Measurements from ENCODE around the gene TBC1D22A. TPM values are rescaled to one million over a fixed set of nuclear protein-coding genes. Genes with fewer than 3 reads are reported as not detected.

Gene TBC1D22A
- total RNA-seq, 2 experiments from 2014 or later: 37.4 TPM

GRCh38 chr22:47000256-47000655 is 237.8 kb downstream of the TBC1D22A start:
- ChIA-PET CTCF (no interaction called here), POLR2A (no interaction called here)

GRCh38 chr22:47000888-47001287 is 238.4 kb downstream of the TBC1D22A start:
- CTCF ChIA-PET: no interaction called here
- POLR2A ChIA-PET: no interaction called here

- POLR2A ChIA-PET: no interaction called here
- CTCF ChIA-PET: no interaction called here
These were observed 238.8 kb downstream of the TBC1D22A start for GRCh38 chr22:47001288-47001687.

- POLR2A ChIA-PET: no interaction called here
- CTCF ChIA-PET: no interaction called here
These were observed 240.2 kb downstream of the TBC1D22A start for GRCh38 chr22:47002692-47003091.

GRCh38 chr22:47005506-47006408 is 243.3 kb downstream of the TBC1D22A start:
- ChIA-PET POLR2A (no interaction called here), CTCF (no interaction called here)

- POLR2A ChIA-PET: no interaction called here
- CTCF ChIA-PET: no interaction called here
These were observed 244.0 kb downstream of the TBC1D22A start for GRCh38 chr22:47006433-47006832.

- ChIA-PET POLR2A (no interaction called here), CTCF (no interaction called here)
These were observed 244.4 kb downstream of the TBC1D22A start for GRCh38 chr22:47006869-47007268.

GRCh38 chr22:47007496-47007895 is 245.0 kb downstream of the TBC1D22A start:
- CTCF ChIA-PET: no interaction called here
- POLR2A ChIA-PET: no interaction called here

- ChIA-PET POLR2A (no interaction called here), CTCF (no interaction called here)
These were observed 245.9 kb downstream of the TBC1D22A start for GRCh38 chr22:47008208-47008885.

- POLR2A ChIA-PET: no interaction called here
These were observed 247.1 kb downstream of the TBC1D22A start for GRCh38 chr22:47009304-47010101.

GRCh38 chr22:47010211-47010610 is 247.8 kb downstream of the TBC1D22A start:
- ChIA-PET POLR2A (no interaction called here), CTCF (no interaction called here)

More at GRCh38 chr22:47009304-47010101, 247.1 kb downstream of the TBC1D22A start:
- CTCF ChIA-PET: no interaction called here

GRCh38 chr22:47011131-47011858 is 248.8 kb downstream of the TBC1D22A start:
- ChIA-PET CTCF (no interaction called here), POLR2A (no interaction called here)

GRCh38 chr22:47011859-47012258 is 249.4 kb downstream of the TBC1D22A start:
- ChIA-PET POLR2A (no interaction called here), CTCF (no interaction called here)

GRCh38 chr22:47012589-47013370 is 250.3 kb downstream of the TBC1D22A start:
- CTCF ChIA-PET: no interaction called here
- POLR2A ChIA-PET: no interaction called here

- CTCF ChIA-PET: no interaction called here
- POLR2A ChIA-PET: no interaction called here
These were observed 251.6 kb downstream of the TBC1D22A start for GRCh38 chr22:47013861-47014635.

- CTCF ChIA-PET: no interaction called here
These were observed 252.3 kb downstream of the TBC1D22A start for GRCh38 chr22:47014636-47015345.

GRCh38 chr22:47015589-47016178 is 253.2 kb downstream of the TBC1D22A start:
- CTCF ChIA-PET: no interaction called here
- POLR2A ChIA-PET: no interaction called here

More at GRCh38 chr22:47014636-47015345, 252.3 kb downstream of the TBC1D22A start:
- POLR2A ChIA-PET: no interaction called here

- ChIA-PET CTCF (no interaction called here), POLR2A (no interaction called here)
These were observed 254.2 kb downstream of the TBC1D22A start for GRCh38 chr22:47016631-47017030.

All from activated CD8-positive, alpha-beta memory T cell treated with anti-CD3 and anti-CD28 coated beads for 36 hours (primary cell).